IMR-90 (cell line): ENCODE data around the gene PAAF1. TPM values are rescaled to one million over a fixed set of nuclear protein-coding genes. Genes with fewer than 3 reads are reported as not detected.

Experiments
- ATAC-seq: fragments of 200-7000 bp; cut with Tn5 transposase; 2 replicates; pipeline ENCODE4 v1.9.1; 2020; ENCODE audit warnings: low read depth, mild to moderate bottlenecking, moderate library complexity
- BruUV-seq: library from RNA; stranded (reverse); fragments of 400-500 nt; replicated peaks from 2 replicates; lab custom pipeline; 2021; lab: Mats Ljungman, UMichigan
- CTCF ChIA-PET: fragments of 300-600 bp; formaldehyde crosslinking; extraction: SDS; loops from one replicate; lab custom pipeline; 2021; ENCODE audit warnings: antibody characterized with exemption; lab: Yijun Ruan, JAX
- POLR2A ChIA-PET: fragments of 300-600 bp; sonication (Branson Sonifier 250); formaldehyde crosslinking; loops from one replicate; lab custom pipeline; 2022; ENCODE audit warnings: antibody characterized with exemption; ENCODE audit not compliant: unreplicated experiment; lab: Charles Lee
- DNase-seq: peaks from one replicate; pipeline ENCODE4 v3.0.0; 2013
- H2AFZ ChIP-seq: replicated peaks from 2 replicates; pipeline ENCODE3; 2013; ENCODE audit warnings: low read length, mild to moderate bottlenecking; ENCODE audit not compliant: poor library complexity
- H2AK5ac ChIP-seq: 2 replicates; pipeline ENCODE4 v1.6.1; 2013; ENCODE audit warnings: low read depth, low read length, inconsistent platforms
- H2AK9ac ChIP-seq: replicated peaks from 2 replicates; pipeline ENCODE3; 2013; ENCODE audit warnings: mild to moderate bottlenecking, low read depth, low read length, moderate library complexity; ENCODE audit not compliant: poor library complexity
- H2BK120ac ChIP-seq: 2 replicates; pipeline ENCODE4 v1.6.1; 2013; ENCODE audit warnings: low read depth, low read length, inconsistent platforms
- H2BK15ac ChIP-seq: 3 replicates; pipeline ENCODE4 v1.6.1; 2013; ENCODE audit warnings: low read depth, low read length, inconsistent platforms
- H2BK20ac ChIP-seq: 2 replicates; pipeline ENCODE4 v1.6.1; 2013; ENCODE audit warnings: low read depth, mild to moderate bottlenecking, inconsistent platforms, low read length, moderate library complexity
- H2BK5ac ChIP-seq: 2 replicates; pipeline ENCODE4 v1.6.1; 2013; ENCODE audit warnings: mild to moderate bottlenecking, low read depth, low read length, inconsistent platforms; ENCODE audit not compliant: poor library complexity, severe bottlenecking
- H3K14ac ChIP-seq: replicated peaks from 2 replicates; pipeline ENCODE4 v1.6.1; 2013; ENCODE audit warnings: low read depth, low read length, inconsistent platforms
- H3K18ac ChIP-seq: 2 replicates; pipeline ENCODE4 v1.6.1; 2013; ENCODE audit warnings: low read depth, low read length, control low read depth
- H3K23ac ChIP-seq: 2 replicates; pipeline ENCODE4 v1.6.1; 2013; ENCODE audit warnings: low read depth, low read length, inconsistent platforms
- H3K27ac ChIP-seq: 2 replicates; pipeline ENCODE4 v1.5.1; 2013; ENCODE audit warnings: mild to moderate bottlenecking, control low read depth, low read length; ENCODE audit not compliant: insufficient read depth
- H3K27me3 ChIP-seq: 2 replicates; pipeline ENCODE4 v1.6.1; 2013; ENCODE audit warnings: low read length; ENCODE audit not compliant: control insufficient read depth, insufficient read depth
- H3K36me3 ChIP-seq: 2 replicates; pipeline ENCODE4 v1.6.1; 2013; ENCODE audit warnings: low read length, mixed read lengths; ENCODE audit not compliant: control insufficient read depth, insufficient read depth
- H3K4ac ChIP-seq: 2 replicates; pipeline ENCODE4 v1.6.1; 2013; ENCODE audit warnings: low read depth, low read length, inconsistent platforms
- H3K4me1 ChIP-seq: 2 replicates; pipeline ENCODE4 v1.6.1; 2013; ENCODE audit warnings: low read length, mixed read lengths; ENCODE audit not compliant: control insufficient read depth, insufficient read depth
- H3K4me2 ChIP-seq: 2 replicates; pipeline ENCODE4 v1.6.1; 2013; ENCODE audit warnings: low read depth, mild to moderate bottlenecking, control low read depth, low read length, moderate library complexity
- H3K4me3 ChIP-seq: 2 replicates; pipeline ENCODE4 v1.5.1; 2013; ENCODE audit warnings: low read depth, mild to moderate bottlenecking, control low read depth, low read length, moderate library complexity; ENCODE audit not compliant: insufficient read depth
- H3K56ac ChIP-seq: 2 replicates; pipeline ENCODE4 v1.6.1; 2013; ENCODE audit warnings: low read length, inconsistent platforms; ENCODE audit not compliant: insufficient read depth; ENCODE audit errors: extremely low read depth
- H3K79me1 ChIP-seq, 2 experiments: 2 replicates each; pipeline ENCODE4 v1.6.1; 2013; ENCODE audit warnings: low read length in 2 of 2, inconsistent platforms in 1 of 2, low read depth in 1 of 2
- H3K9ac ChIP-seq: 2 replicates; pipeline ENCODE4 v1.6.1; 2013; ENCODE audit warnings: low read depth, low read length, control low read depth
- H3K9me1 ChIP-seq: 2 replicates; pipeline ENCODE4 v1.6.1; 2013; ENCODE audit warnings: low read length, inconsistent platforms; ENCODE audit not compliant: insufficient read depth
- H3K9me3 ChIP-seq: 2 replicates; pipeline ENCODE4 v1.6.1; 2013; ENCODE audit warnings: low read length; ENCODE audit not compliant: control insufficient read depth, insufficient read depth
- H4K20me1 ChIP-seq: 2 replicates; pipeline ENCODE4 v1.6.1; 2013; ENCODE audit warnings: low read length, inconsistent platforms; ENCODE audit not compliant: insufficient read depth
- H4K5ac ChIP-seq: 2 replicates; pipeline ENCODE4 v1.6.1; 2013; ENCODE audit warnings: mild to moderate bottlenecking, low read depth, low read length, control low read depth
- H4K8ac ChIP-seq, 2 experiments: 2 replicates each; pipeline ENCODE4 v1.6.1; 2013; ENCODE audit warnings: low read depth in 2 of 2, low read length in 2 of 2, control low read depth in 1 of 2, inconsistent platforms in 1 of 2
- H4K91ac ChIP-seq: 2 replicates; pipeline ENCODE4 v1.6.1; 2013; ENCODE audit warnings: low read depth, low read length, inconsistent platforms; ENCODE audit not compliant: insufficient read depth
- BHLHE40 ChIP-seq: fragments of 150-350 bp; IDR thresholded peaks from 2 replicates; pipeline ENCODE4 v1.6.1; 2016; ENCODE audit warnings: mild to moderate bottlenecking, low read depth, low read length
- CEBPB ChIP-seq: IDR thresholded peaks from 2 replicates; pipeline ENCODE4 v1.6.1; 2012; ENCODE audit warnings: low read depth, low read length, improper control_type of control experiment
- CHD1 ChIP-seq: IDR thresholded peaks from 2 replicates; pipeline ENCODE4 v1.6.1; 2012; ENCODE audit warnings: low read depth, low read length, improper control_type of control experiment
- WGBS, 2 experiments: methylation state at CpG; one replicate each; pipeline versions ENCODE4 v1.1.5 to v1.1.7; 2013; ENCODE audit warnings: missing lambda C conversion rate in 2 of 2; ENCODE audit not compliant: insufficient read length in 1 of 2; ENCODE audit errors: extremely low coverage in 2 of 2; 5-methylcytosine and 5-hydroxymethylcytosine counted together
- dilution Hi-C: fragments of 300-500 bp; cut with HindIII; formaldehyde crosslinking; loops from one replicate; pipeline ENCODE4 v1.14.3; 2018; ENCODE audit warnings: low sequenced_read_pairs; ENCODE audit not compliant: unreplicated experiment
- in situ Hi-C: fragments of 300-500 bp; cut with MboI; formaldehyde crosslinking; loops from 3 replicates; pipeline ENCODE4 v1.14.3; 2019; ENCODE audit warnings: low sequenced_read_pairs, inconsistent platforms, mixed read lengths
- intact Hi-C: fragments of 100-400 bp; cut with micrococcal nuclease; formaldehyde crosslinking; loops from 2 replicates; pipeline ENCODE4 v1.10.0; 2022
- polyA plus RNA-seq, 3 experiments: library from polyadenylated mRNA; depleted of rRNA; stranded (reverse); fragments of >200 nt; gene quantifications; 2 replicates each; pipeline ENCODE4 v1.2.3, GENCODE V29; 2012; ENCODE audit warnings: low replicate concordance in 1 of 3
- total RNA-seq: library from RNA; depleted of rRNA; stranded (reverse); fragments of >200 nt; gene quantifications from 2 replicates; pipeline ENCODE4 v1.2.3, GENCODE V29; 2012
- TF ChIP-seq, protein P1 (sequence below): fragments of 150-350 bp; IDR thresholded peaks from 2 replicates; pipeline ENCODE4 v1.6.1; 2017; ENCODE audit warnings: mild to moderate bottlenecking, antibody characterized with exemption, low read length, low read depth
- TF ChIP-seq, protein P2 (sequence below): fragments of 150-350 bp; IDR thresholded peaks from 2 replicates; pipeline ENCODE4 v1.6.1; 2016; ENCODE audit warnings: low read depth, mild to moderate bottlenecking, low read length, moderate library complexity, borderline replicate concordance

PAAF1 gene
- total and polyA plus RNA-seq, 2 of the 4 experiments (the other 2 are of a cell fraction): 15.1 to 16.4 TPM

- Histone ChIP-seq H2BK5ac (no peak overlapping the region), H2AK5ac (no peak overlapping the region), H3K36me3 (peaks cover 14% of the 10 kb centered on the region), H3K23ac (no peak overlapping the region), H2BK20ac (no peak overlapping the region), H4K8ac (no peak overlapping the region), H3K9me3 (no peaks in the 10 kb centered on the region), H3K4ac (no peak overlapping the region), H3K4me2 (no peak overlapping the region), H4K91ac (no peak overlapping the region), H3K9ac (no peak overlapping the region), H3K9me1 (peaks cover 8% of the 10 kb centered on the region), H3K14ac (no peak overlapping the region), H3K27ac (no peak overlapping the region), H3K4me3 (no peak overlapping the region), H3K4me1 (peaks cover 5% of the 10 kb centered on the region), H3K79me1 (peaks cover 9 to 37% of the 10 kb centered on the region in 2 experiments), H3K56ac (no peak overlapping the region), H2AK9ac (no peak overlapping the region), H2AFZ (no peak overlapping the region), H4K5ac (no peak overlapping the region), H2BK120ac (no peak overlapping the region), H2BK15ac (no peak overlapping the region), H3K18ac (no peak overlapping the region), H4K20me1 (peaks cover 9% of the 10 kb centered on the region; the same call in 1 of the 2 replicates), H3K27me3 (no peaks in the 10 kb centered on the region)
- ChIA-PET POLR2A (no interaction called here), CTCF (interaction anchor here (0.9 kb wide), 1 partner anchor 91 kb away, joined by 4 read pairs; no protein-coding TSS in a partner anchor)
- no TSS peak for BruUV-seq
- no peak for DNase-seq
- dilution Hi-C loops (no loop called here), intact Hi-C loops (no loop called here), in situ Hi-C loops (no loop called here)
- TF ChIP-seq, protein P1, sequence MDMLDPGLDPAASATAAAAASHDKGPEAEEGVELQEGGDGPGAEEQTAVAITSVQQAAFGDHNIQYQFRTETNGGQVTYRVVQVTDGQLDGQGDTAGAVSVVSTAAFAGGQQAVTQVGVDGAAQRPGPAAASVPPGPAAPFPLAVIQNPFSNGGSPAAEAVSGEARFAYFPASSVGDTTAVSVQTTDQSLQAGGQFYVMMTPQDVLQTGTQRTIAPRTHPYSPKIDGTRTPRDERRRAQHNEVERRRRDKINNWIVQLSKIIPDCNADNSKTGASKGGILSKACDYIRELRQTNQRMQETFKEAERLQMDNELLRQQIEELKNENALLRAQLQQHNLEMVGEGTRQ: no peak
- TF ChIP-seq BHLHE40: no peak
- no peak for TF ChIP-seq CEBPB
- TF ChIP-seq CHD1: no peak
- TF ChIP-seq, protein P2, sequence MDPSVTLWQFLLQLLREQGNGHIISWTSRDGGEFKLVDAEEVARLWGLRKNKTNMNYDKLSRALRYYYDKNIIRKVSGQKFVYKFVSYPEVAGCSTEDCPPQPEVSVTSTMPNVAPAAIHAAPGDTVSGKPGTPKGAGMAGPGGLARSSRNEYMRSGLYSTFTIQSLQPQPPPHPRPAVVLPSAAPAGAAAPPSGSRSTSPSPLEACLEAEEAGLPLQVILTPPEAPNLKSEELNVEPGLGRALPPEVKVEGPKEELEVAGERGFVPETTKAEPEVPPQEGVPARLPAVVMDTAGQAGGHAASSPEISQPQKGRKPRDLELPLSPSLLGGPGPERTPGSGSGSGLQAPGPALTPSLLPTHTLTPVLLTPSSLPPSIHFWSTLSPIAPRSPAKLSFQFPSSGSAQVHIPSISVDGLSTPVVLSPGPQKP: no peak
- 100% methylated on average over 1 of the region's 3 CpGs; no CpG with 5 or more reads in 1 of the 2 experiments for WGBS, 2 experiments
- ATAC-seq: no peak
Observed at GRCh38 chr11:73870261-73870660, 6.5 kb upstream of the PAAF1 start.
